ENCODE results near the gene MAN1A1. TPM values are rescaled to one million over a fixed set of nuclear protein-coding genes. Genes with fewer than 3 reads are reported as not detected.

The MAN1A1 gene
- total RNA-seq, 1 experiment from 2014 or later: 6.8 TPM

GRCh38 chr6:119390247-119390793, 40.8 kb upstream of the MAN1A1 start:
- H3K9me3 Mint-ChIP-seq: peaks cover 16% of the 10 kb centered on the region
- no peak overlapping the region for H3K4me3 Mint-ChIP-seq
- H3K36me3 Mint-ChIP-seq: no peaks in the 10 kb centered on the region
- TF ChIP-seq ZNF232 (CRISPR knock-in tag; IDR thresholded peaks at IDR 0.05): no peak
- TF ChIP-seq MYBL2 (CRISPR knock-in tag; IDR thresholded peaks at IDR 0.05): no peak
- no peak for TF ChIP-seq FOXJ3 (CRISPR knock-in tag; IDR thresholded peaks at IDR 0.05; ENCODE audit: borderline replicate concordance)
- TF ChIP-seq NFE2L1 (CRISPR knock-in tag; IDR thresholded peaks at IDR 0.05): no peak
- no peak for TF ChIP-seq NFYB (CRISPR knock-in tag; conservative IDR thresholded peaks at IDR 0.05; ENCODE audit: low read depth)
- TF ChIP-seq SOX15 (CRISPR knock-in tag; IDR thresholded peaks at IDR 0.05): no peak
- no peak for TF ChIP-seq CREM (CRISPR knock-in tag; IDR thresholded peaks at IDR 0.05)
- no peak for TF ChIP-seq PRRX2 (CRISPR knock-in tag; IDR thresholded peaks at IDR 0.05)
- no peak for TF ChIP-seq ATF6 (CRISPR knock-in tag; IDR thresholded peaks at IDR 0.05)
- DNase-seq (ENCODE audit: low spot score) (no peak), ATAC-seq (no peak)
- H3K27me3 Mint-ChIP-seq (ENCODE audit: low read depth): no peaks in the 10 kb centered on the region
- ChIA-PET CTCF (no interaction called here), POLR2A (no interaction called here)
- H3K4me1 Mint-ChIP-seq: peaks cover 2% of the 10 kb centered on the region; the same call in 1 of the 2 replicates
- H3K27ac Mint-ChIP-seq: no peak overlapping the region

- Mint-ChIP-seq H3K4me3 (no peak overlapping the region), H3K36me3 (no peaks in the 10 kb centered on the region), H3K27me3 (ENCODE audit: low read depth) (no peaks in the 10 kb centered on the region), H3K27ac (no peak overlapping the region), H3K9me3 (peaks cover 16% of the 10 kb centered on the region), H3K4me1 (no peaks in the 10 kb centered on the region)
- ChIA-PET CTCF (no interaction called here), POLR2A (no interaction called here)
- DNase-seq (ENCODE audit: low spot score) (no peak), ATAC-seq (no peak)
- TF ChIP-seq ELF4 (CRISPR knock-in tag; IDR thresholded peaks at IDR 0.05; ENCODE audit: low read depth) (no peak), JUN (CRISPR knock-in tag; IDR thresholded peaks at IDR 0.05) (no peak), CTCF (IDR thresholded peaks at IDR 0.05) (no peak), STAT6 (CRISPR knock-in tag; conservative IDR thresholded peaks at IDR 0.05; ENCODE audit: low read depth) (no peak), PREB (CRISPR knock-in tag; IDR thresholded peaks at IDR 0.05; ENCODE audit: borderline replicate concordance) (no peak), KAT7 (CRISPR knock-in tag; IDR thresholded peaks at IDR 0.05; ENCODE audit: borderline replicate concordance) (no peak), ATF1 (CRISPR knock-in tag; IDR thresholded peaks at IDR 0.05) (no peak)
Observed at GRCh38 chr6:119385994-119386393, 36.4 kb upstream of the MAN1A1 start.

GRCh38 chr6:119384444-119384843, 34.9 kb upstream of the MAN1A1 start:
- CTCF ChIA-PET: no interaction called here
- no peak for DNase-seq (ENCODE audit: low spot score)
- Mint-ChIP-seq H3K27ac (no peak overlapping the region), H3K27me3 (ENCODE audit: low read depth) (no peaks in the 10 kb centered on the region; the same call in 1 of the 2 replicates), H3K9me3 (peaks cover 24% of the 10 kb centered on the region), H3K4me3 (no peak overlapping the region), H3K4me1 (no peaks in the 10 kb centered on the region), H3K36me3 (no peaks in the 10 kb centered on the region)
- POLR2A ChIA-PET: no interaction called here
- no peak for ATAC-seq
- TF ChIP-seq ZMAT4 (CRISPR knock-in tag; IDR thresholded peaks at IDR 0.05) (no peak), NR2C2 (CRISPR knock-in tag; IDR thresholded peaks at IDR 0.05) (no peak), JUN (CRISPR knock-in tag; IDR thresholded peaks at IDR 0.05) (no peak), ZBTB21 (CRISPR knock-in tag; IDR thresholded peaks at IDR 0.05; ENCODE audit: borderline replicate concordance) (no peak), GABPB1 (CRISPR knock-in tag; IDR thresholded peaks at IDR 0.05) (no peak), ZBTB43 (CRISPR knock-in tag; IDR thresholded peaks at IDR 0.05) (no peak), GTF2I (CRISPR knock-in tag; conservative IDR thresholded peaks at IDR 0.05) (no peak), ZNF396 (CRISPR knock-in tag; IDR thresholded peaks at IDR 0.05; ENCODE audit: borderline replicate concordance) (no peak), NFE2L1 (CRISPR knock-in tag; IDR thresholded peaks at IDR 0.05) (no peak), ZNF232 (CRISPR knock-in tag; IDR thresholded peaks at IDR 0.05) (no peak), KAT7 (CRISPR knock-in tag; IDR thresholded peaks at IDR 0.05; ENCODE audit: borderline replicate concordance) (no peak)
